ENCODE data around the gene RIPPLY1.

The RIPPLY1 gene

GRCh38 chrX:106901781-106902219, 1.3 kb downstream of the RIPPLY1 start (continued):
- TF ChIP-seq PATZ1 (CRISPR knock-in tag; IDR thresholded peaks at IDR 0.05; ENCODE audit: borderline replicate concordance) (no peak), ZFP30 (CRISPR knock-in tag; IDR thresholded peaks at IDR 0.05) (no peak)

- no peak for TF ChIP-seq GLIS3 (CRISPR knock-in tag; IDR thresholded peaks at IDR 0.05)
- no peak for TF ChIP-seq TCF4 (CRISPR knock-in tag; IDR thresholded peaks at IDR 0.05; ENCODE audit: borderline replicate concordance)
- no peak for TF ChIP-seq POU6F1 (CRISPR knock-in tag; IDR thresholded peaks at IDR 0.05; ENCODE audit: borderline replicate concordance, low read depth)
- TF ChIP-seq OSR1 (CRISPR knock-in tag; IDR thresholded peaks at IDR 0.05), result no peak
- TF ChIP-seq ZNF565 (CRISPR knock-in tag; conservative IDR thresholded peaks at IDR 0.05; ENCODE audit: low read depth), result no peak
- no peak for TF ChIP-seq ARNTL (CRISPR knock-in tag; IDR thresholded peaks at IDR 0.05; ENCODE audit: borderline replicate concordance, low read depth)
- TF ChIP-seq PATZ1 (CRISPR knock-in tag; IDR thresholded peaks at IDR 0.05; ENCODE audit: borderline replicate concordance), result no peak
- TF ChIP-seq ISL1 (CRISPR knock-in tag; IDR thresholded peaks at IDR 0.05), result no peak
- TF ChIP-seq ZC3H10 (CRISPR knock-in tag; IDR thresholded peaks at IDR 0.05), result no peak
- no peak for TF ChIP-seq ESRRG (CRISPR knock-in tag; IDR thresholded peaks at IDR 0.05)
- no peak for TF ChIP-seq SNAI2 (CRISPR knock-in tag; IDR thresholded peaks at IDR 0.05)
- no peak for TF ChIP-seq ZFP30 (CRISPR knock-in tag; IDR thresholded peaks at IDR 0.05)
- TF ChIP-seq ZNF70 (CRISPR knock-in tag; IDR thresholded peaks at IDR 0.05), result no peak
- TF ChIP-seq CSDC2 (CRISPR knock-in tag; IDR thresholded peaks at IDR 0.05), result no peak
- TF ChIP-seq CREB5 (CRISPR knock-in tag; IDR thresholded peaks at IDR 0.05; ENCODE audit: low read depth), result no peak
- no peak for TF ChIP-seq ZNF8 (CRISPR knock-in tag; IDR thresholded peaks at IDR 0.05)
- ATAC-seq, result no peak
Observed at GRCh38 chrX:106901341-106901740, 1.8 kb downstream of the RIPPLY1 start.

- TF ChIP-seq CSRNP3 (CRISPR knock-in tag; IDR thresholded peaks at IDR 0.05) (no peak), ZNF8 (CRISPR knock-in tag; IDR thresholded peaks at IDR 0.05) (no peak), BACH2 (CRISPR knock-in tag; IDR thresholded peaks at IDR 0.05; ENCODE audit: borderline replicate concordance) (no peak), TCF4 (CRISPR knock-in tag; IDR thresholded peaks at IDR 0.05; ENCODE audit: borderline replicate concordance) (no peak), ARNTL (CRISPR knock-in tag; IDR thresholded peaks at IDR 0.05; ENCODE audit: borderline replicate concordance, low read depth) (no peak), GLIS3 (CRISPR knock-in tag; IDR thresholded peaks at IDR 0.05) (no peak), CSDC2 (CRISPR knock-in tag; IDR thresholded peaks at IDR 0.05) (no peak)
- ATAC-seq, result no peak
Observed at GRCh38 chrX:106899841-106900240, 3.3 kb downstream of the RIPPLY1 start.

- no peak for ATAC-seq
- TF ChIP-seq SNAI2 (CRISPR knock-in tag; IDR thresholded peaks at IDR 0.05) (no peak), ZFP3 (CRISPR knock-in tag; IDR thresholded peaks at IDR 0.05) (no peak), ESRRG (CRISPR knock-in tag; IDR thresholded peaks at IDR 0.05) (no peak), TSHZ2 (CRISPR knock-in tag; IDR thresholded peaks at IDR 0.05) (no peak), RARB (CRISPR knock-in tag; IDR thresholded peaks at IDR 0.05) (no peak), ISL1 (CRISPR knock-in tag; IDR thresholded peaks at IDR 0.05) (no peak), TCF4 (CRISPR knock-in tag; IDR thresholded peaks at IDR 0.05; ENCODE audit: borderline replicate concordance) (no peak), ZFP30 (CRISPR knock-in tag; IDR thresholded peaks at IDR 0.05) (no peak), PPARA (CRISPR knock-in tag; IDR thresholded peaks at IDR 0.05; ENCODE audit: borderline replicate concordance) (no peak), OSR1 (CRISPR knock-in tag; IDR thresholded peaks at IDR 0.05) (no peak), POU6F1 (CRISPR knock-in tag; IDR thresholded peaks at IDR 0.05; ENCODE audit: borderline replicate concordance, low read depth) (no peak), ZNF70 (CRISPR knock-in tag; IDR thresholded peaks at IDR 0.05) (no peak), TOX (CRISPR knock-in tag; IDR thresholded peaks at IDR 0.05; ENCODE audit: borderline replicate concordance) (no peak), CSDC2 (CRISPR knock-in tag; IDR thresholded peaks at IDR 0.05) (no peak)
Observed at GRCh38 chrX:106899276-106899675, 3.9 kb downstream of the RIPPLY1 start.
